HL-60 (cell line): ENCODE measurements around the gene MARF1.

Source experiments
- CTCF ChIP-seq: IDR thresholded peaks from one replicate; pipeline ENCODE4 v1.5.1; 2011; ENCODE audit warnings: low read length, control low read depth, inconsistent platforms; ENCODE audit not compliant: insufficient read depth
- GABPA ChIP-seq: IDR thresholded peaks from 2 replicates; pipeline ENCODE4 v1.6.1; 2012; ENCODE audit warnings: low read depth
- POLR2AphosphoS5 ChIP-seq: IDR thresholded peaks from 2 replicates; pipeline ENCODE4 v1.6.1; 2012; ENCODE audit warnings: low read depth
- REST ChIP-seq: IDR thresholded peaks from 2 replicates; pipeline ENCODE4 v1.6.1; 2012; ENCODE audit warnings: low read depth; ENCODE audit not compliant: insufficient replicate concordance

GRCh38 chr16:15545544-15545943, 97.4 kb downstream of the MARF1 start:
- no peak for TF ChIP-seq CTCF
- no peak for TF ChIP-seq REST
- TF ChIP-seq POLR2AphosphoS5, result no peak
- TF ChIP-seq GABPA, result no peak
